T-helper 2 cell treated with Interferon-gamma antibody and Interleukin-4, amounts not matched to agents 100 ng/mL and 5 ng/mL, for 36 hours (primary cell): ENCODE data around the gene TSPEAR. TPM values are rescaled to one million over a fixed set of nuclear protein-coding genes. Genes with fewer than 3 reads are reported as not detected.
"Not testable (repeated sequence)": the region's sequence is repeated elsewhere in the genome, so short reads cannot be mapped to it uniquely, and the experiment has no call there.

Experiments
- intact Hi-C: fragments of 100-400 bp; cut with micrococcal nuclease; formaldehyde crosslinking; loops from one replicate; pipeline ENCODE4 v1.15.1; 2023
- total RNA-seq: library from RNA; stranded (reverse); gene quantifications from 2 replicates; pipeline ENCODE4 v1.2.3, GENCODE V29; 2022

Gene TSPEAR
- total RNA-seq, 1 donor from 2014 or later: not detected

DNA sequence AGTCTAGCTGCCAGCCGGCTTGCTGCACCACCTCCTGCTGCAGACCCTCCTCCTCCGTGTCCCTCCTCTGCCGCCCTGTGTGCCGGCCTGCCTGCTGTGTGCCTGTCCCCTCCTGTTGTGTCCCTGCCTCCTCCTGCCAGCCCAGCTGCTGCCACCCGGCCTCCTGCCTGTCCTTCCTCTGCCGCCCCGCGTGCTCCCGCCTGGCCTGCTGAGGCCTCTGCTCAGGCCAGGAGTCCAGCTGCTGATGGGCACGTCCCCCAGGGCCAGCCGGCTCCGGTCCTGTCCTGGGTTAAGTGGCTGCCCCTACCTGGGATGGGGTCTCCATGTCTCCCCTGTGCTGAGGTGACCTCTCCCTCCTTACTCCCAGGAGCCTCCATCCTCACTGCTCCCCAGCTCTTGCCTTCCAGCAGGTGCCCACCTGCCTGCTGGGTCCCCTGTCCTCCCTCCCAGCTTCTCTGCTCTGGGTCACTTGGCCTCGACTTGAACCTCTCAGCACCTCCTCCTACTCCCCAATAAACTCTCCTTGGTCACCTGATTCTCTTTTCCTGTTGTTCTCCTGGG is 98.6 kb downstream of the TSPEAR start:
- intact Hi-C loops: no loop called here

DNA sequence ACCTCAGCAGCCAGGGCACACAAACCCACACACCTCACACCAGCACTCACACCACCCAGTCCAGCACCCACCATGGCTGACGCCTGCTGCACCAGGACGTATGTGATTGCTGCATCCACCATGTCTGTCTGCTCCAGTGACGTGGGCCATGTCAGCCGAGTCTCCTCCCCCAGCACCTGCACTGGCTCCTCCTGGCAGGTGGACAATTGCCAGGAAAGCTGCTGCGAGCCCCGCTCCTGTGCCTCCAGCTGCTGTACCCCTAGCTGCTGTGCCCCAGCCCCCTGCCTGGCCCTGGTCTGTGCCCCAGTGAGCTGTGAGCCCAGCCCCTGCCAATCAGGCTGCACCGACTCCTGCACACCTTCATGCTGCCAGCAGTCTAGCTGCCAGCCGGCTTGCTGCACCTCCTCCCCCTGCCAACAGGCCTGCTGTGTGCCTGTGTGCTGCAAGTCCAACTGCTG is 99.3 kb downstream of the TSPEAR start, which contains the start of gene KRTAP10-8:
KRTAP10-8 (plus strand) TSS at position 51 of the 458 bp plus-strand sequence; CDS start at position 73, 22 bp downstream.
- intact Hi-C loops: no loop called here

DNA sequence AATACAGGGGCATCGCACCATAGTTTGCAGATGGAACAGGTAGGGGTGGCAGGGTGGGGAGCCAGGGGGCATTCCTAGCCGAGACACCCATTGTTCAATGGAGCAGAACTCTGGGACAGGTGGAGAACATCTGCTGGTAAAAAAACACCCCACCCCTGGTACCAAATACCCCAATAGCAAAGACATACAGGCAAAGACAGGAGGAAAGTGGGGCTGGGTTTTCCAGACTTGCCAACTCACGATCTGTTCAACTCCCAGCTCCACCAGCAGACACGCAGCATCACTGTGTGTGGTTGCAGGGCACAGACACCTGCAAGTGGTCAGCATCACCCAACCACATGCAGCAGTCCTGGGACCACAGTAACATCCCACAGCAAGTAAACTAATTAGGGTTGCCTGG is 99.8 kb downstream of the TSPEAR start:
- intact Hi-C loops: no loop called here

DNA sequence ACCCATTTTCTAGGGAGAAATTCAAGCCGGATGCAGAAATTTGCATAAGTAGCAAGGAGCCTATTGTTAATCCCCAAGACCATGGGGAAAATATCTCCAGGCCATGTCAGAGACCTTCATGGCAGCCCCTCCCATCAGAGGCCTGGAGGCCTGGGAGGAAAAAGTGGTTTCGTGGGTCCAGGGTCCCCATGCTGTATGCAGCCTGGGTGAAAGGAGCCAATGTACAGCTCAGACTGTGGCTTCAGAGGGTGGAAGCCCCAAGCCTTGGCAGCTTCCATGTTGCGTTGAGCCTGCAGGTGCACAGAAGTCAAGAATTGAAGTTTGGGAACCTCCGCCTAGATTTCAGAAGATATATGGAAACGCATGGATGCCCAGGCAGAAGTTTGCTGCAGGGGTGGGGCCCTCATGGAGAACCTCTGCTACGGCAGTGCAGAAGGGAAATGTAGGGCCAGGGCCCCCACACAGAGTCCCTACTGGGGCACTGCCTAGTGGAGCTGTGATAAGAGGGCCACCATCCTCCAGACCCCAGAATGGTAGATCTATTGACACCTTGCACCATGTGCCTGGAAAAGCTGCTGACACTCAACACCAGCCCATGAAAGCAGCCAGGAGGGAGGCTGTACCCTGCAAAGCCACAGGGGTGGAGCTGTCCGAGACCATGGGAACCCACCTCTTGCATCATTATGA is 101.1 kb downstream of the TSPEAR start:
- intact Hi-C loops: not testable (repeated sequence)

DNA sequence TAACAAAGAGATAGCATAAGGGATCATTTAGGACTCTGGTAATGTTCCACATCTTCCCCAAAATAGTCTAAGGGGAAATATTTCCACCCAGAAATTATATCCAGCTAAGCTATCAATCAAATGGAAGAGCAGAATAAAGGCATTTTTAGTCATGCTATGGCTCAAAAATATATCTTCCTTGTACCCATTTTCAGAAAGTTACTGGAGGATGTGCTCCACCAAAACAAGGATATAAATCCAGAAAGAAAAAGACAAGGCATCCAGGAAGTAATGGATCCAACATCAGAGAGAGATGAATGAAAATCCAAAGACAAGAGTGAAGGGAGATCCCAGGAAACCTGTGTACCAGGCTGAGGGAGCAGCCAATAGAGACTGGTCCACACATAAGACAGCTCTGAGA is 102.2 kb downstream of the TSPEAR start:
- intact Hi-C loops: no loop called here

DNA sequence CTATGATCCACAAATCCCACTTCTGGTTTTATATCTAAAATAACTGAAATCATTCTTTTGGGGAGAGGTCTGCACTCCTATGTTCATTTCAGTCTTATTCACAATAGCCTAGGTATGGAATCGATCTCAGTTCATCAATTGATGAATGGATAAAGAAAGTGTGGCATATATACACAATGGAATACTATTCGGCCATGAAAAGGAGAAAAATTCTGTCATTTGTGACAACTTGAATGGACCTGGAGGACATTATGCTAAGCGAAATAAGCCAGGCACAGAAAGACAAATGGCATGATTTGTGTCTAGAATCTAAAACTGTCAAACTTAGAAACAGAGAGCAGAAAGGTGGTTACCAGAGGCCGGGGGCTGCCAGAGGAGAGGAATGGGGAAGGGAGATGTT is 104.9 kb downstream of the TSPEAR start:
- intact Hi-C loops: no loop called here

DNA sequence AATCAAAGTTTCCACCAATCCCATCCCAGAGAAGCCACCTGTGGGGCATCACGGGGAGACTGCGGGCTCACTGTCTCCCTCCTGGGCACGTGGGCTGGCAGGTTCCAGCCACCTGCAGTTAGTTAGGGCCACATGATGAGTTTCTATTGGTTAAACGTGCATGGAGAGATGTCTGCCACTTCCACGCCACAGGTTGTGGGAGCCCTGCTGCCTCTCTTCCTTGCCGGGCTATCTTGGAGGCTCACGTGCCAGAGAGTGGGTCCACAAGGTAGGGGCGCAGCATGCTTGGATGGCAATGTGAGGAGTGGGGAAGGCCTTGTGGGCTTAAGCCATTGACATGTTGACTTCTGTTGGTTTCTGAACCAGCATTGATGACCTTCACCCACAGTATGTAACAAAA is 107.5 kb downstream of the TSPEAR start:
- intact Hi-C loops: no loop called here

DNA sequence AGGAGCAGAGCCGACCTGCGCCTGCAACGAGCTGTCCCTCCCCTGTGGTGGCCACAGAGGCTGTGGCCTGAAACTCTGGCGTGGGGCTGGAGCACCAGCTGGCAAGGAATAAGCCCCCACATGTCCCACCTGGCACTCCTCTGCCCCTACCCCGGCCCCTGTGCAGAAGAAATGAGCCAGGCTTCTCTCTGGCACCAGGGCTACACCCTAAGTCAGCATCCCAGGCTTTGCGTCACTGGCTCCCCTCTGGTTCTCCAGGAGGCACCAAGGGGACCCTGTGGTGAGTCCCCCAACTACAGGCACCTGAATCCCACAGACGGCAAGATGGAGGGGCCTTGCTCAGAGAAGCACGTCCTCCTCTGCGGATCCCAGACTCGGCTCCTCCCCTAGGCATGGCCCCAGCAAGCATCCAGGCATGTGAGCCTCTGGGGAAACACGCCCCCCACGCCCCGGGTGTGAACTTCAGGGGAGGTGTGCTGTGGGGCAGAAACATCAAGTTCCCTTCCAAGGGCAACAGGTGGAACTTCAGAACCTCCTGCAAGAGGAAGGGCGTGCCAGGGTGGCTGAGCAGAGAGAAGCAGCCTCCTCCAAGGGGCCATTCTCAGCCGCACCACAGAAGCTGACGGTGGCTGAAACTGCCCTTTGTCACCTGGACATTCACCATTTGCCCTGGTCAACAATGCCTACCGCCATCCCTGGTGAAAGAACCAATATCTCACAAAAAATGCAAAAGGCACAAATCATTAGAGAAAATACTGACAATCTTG is 108.1 kb downstream of the TSPEAR start:
- intact Hi-C loops: no loop called here

DNA sequence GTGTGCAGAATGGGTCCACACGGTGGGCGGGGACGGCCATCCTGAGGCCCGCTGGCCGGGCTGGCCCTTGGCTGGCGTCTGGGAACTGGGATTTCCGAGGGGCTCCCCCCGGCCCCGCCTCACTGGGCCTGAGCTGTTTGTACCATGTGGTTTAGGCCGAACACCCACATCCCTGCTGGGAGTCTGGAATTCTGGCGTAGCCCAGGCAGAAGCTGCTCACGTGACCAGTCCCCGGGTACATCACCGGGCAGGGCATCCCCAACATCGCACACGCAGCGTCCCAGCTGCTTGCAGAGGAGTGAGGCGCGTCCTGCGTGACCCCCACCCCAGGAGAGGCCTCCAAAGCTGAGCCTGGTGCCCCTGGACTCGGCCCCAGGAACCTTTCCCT is 108.9 kb downstream of the TSPEAR start:
- intact Hi-C loops: no loop called here

DNA sequence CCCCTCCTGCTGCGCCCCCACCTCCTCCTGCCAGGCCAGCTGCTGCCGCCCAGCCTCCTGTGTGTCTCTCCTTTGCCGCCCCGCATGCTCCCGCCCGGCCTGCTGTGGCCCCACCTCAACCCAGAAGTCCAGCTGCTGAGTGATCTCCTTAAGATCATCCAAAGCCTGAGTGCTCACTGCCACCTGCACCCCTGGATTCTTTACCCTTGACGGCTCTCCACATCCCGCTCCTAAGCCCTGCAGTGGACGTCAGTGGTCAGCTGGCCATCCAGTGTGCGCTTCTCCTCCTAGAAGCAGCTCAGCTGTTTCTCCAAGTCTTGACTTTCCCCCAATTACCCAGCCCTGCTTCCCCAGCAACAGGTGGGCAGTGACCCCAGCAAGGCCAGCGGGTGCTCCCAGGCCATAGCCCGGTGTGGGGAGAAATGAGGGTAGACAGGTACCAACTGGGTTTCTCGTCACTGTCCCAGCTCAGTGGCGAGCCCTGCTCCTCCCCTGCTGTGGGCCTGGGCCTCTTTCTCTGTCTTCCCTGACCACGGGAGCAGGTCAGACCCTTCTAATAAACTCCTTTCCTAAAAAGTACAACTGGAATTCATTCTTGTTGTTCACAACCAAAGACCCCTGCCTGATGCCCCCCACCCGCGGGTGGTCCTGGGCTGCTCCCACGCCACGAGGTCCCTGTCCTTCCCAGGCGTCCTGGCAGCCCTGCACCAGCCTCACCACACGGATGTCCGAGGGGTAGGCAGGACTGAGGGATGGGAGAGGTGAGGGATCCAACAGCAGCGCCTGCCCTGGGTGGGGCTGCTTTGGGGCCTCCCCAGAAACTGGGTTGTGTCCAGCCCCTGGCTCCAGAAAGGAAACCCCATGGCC is 109.5 kb downstream of the TSPEAR start:
- intact Hi-C loops: no loop called here

DNA sequence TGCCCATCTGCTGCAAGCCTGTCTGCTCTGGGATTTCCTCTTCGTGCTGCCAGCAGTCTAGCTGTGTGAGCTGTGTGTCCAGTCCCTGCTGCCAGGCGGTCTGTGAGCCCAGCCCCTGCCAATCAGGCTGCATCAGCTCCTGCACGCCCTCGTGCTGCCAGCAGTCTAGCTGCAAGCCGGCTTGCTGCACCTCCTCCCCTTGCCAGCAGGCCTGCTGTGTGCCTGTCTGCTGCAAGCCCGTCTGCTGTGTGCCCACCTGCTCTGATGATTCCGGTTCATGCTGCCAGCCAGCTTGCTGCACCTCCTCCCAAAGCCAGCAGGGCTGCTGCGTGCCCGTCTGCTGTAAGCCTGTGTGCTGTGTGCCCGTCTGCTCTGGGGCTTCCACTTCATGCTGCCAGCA is 110.3 kb downstream of the TSPEAR start:
- intact Hi-C loops: not testable (repeated sequence)

DNA sequence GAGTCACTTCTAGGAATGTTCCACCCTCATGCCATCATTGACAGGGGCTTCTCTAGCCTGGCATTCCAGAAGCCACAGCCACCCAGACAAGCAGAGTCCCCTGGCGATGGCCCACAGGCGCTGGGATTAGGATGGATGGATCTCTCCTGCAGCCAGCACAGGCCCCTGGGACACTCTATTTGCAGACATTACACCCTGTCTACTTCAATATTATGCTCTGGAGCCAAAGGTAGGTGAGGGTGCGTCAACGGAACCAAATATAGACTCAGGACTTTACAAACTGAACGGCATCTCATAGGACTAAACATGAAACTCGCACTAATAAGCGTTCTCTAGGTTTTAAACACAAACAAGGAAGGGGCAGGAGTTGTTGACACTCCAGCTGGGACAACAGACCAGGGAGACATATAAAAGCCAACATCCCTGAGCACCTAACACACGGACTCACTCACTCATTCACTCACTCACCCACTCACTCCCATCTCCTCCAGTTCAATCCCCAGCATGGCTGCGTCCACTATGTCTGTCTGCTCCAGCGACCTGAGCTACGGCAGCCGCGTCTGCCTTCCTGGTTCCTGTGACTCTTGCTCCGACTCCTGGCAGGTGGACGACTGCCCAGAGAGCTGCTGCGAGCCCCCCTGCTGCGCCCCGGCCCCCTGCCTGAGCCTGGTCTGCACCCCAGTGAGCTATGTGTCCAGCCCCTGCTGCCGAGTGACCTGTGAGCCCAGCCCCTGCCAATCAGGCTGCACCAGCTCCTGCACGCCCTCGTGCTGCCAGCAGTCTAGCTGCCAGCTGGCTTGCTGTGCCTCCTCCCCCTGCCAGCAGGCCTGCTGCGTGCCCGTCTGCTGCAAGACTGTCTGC is 111.0 kb downstream of the TSPEAR start, which contains the start of gene KRTAP10-7:
KRTAP10-7 (plus strand) TSS at position 480 of the 861 bp plus-strand sequence; CDS start at position 505, 25 bp downstream.
- intact Hi-C loops: not testable (repeated sequence)

DNA sequence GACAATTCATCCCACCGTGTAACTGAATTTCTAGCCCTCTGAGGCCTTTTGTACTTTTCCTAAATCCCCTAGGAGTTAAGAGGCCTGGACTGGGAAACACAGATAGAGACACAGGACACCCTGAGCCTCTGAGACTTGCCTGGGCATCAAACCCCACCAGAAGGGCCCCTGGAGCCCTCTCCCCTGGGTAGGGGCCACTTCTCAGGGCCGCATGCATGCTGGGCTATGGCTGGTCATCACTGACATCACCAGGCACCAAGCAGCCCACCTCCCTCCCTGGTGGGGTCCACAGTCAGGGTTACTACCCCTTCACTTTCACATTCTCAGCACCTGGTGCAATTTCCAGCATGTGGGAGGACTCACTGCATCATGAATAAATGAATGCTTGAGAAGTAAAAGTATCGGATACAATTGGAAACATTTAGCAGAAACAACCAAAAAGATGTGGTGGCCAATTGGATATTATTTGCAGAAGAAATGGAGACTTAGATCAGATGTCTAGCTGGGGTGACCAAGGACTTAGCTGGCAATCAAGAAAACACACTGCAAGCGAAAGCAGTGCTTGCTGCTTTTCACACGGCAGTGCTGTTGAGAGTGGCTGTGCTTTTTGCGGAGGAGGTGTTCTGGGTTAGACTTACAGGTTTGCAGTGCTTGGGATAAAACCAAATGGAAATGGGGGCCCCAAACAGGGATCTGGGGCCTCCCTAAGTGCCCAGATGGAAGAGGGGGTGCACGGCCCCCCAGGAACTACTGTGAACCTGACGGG is 111.9 kb downstream of the TSPEAR start:
- intact Hi-C loops: no loop called here

DNA sequence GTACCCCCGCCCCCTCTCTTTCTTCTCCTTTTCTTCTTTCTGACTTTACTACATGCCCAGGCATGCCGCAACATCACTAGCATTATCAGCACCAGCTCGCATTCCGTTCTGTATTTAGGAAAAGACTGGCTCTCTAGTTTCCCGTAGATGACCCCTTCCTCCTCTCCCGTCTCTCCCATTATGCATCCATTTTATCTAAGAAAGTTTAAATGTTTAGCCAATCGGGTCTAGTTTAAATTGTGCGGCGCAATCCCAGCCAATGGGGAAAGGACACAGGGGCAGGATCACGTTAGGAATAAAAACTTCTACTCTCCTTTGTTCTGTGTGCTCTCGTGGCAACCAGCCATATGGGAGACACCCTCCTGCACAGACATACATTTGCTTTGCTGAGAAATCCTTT is 113.3 kb downstream of the TSPEAR start:
- intact Hi-C loops: no loop called here

DNA sequence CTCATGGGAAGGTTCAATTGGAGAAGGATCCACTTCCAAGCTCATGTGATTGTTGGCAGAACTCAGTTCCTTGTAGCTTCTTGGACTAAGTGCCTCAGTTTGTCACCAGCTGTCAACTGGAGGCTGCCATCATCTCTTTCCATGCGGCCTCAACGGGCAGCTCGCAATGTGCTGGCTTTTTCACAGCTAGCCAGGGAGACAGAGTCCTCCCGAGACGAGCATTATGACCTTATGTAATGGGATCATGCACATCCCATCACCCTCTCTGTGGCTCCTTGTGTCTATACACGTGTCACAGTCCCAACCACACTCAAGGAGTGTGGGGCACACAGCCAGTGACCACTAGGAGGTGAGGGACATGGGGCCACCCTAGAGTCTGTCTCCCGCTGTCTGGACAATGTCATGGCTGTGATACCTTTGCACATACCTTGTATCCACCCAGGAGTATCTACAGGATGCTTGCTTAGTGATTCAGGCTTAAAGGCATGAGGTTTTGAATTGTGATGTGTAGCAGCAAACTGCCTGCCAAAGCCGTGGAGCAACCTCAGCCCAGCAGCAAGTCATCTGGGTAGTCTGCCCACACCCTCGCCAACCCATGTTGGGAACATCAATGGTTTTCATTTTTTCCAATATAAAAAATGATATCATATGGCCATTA is 115.2 kb downstream of the TSPEAR start:
- intact Hi-C loops: no loop called here

DNA sequence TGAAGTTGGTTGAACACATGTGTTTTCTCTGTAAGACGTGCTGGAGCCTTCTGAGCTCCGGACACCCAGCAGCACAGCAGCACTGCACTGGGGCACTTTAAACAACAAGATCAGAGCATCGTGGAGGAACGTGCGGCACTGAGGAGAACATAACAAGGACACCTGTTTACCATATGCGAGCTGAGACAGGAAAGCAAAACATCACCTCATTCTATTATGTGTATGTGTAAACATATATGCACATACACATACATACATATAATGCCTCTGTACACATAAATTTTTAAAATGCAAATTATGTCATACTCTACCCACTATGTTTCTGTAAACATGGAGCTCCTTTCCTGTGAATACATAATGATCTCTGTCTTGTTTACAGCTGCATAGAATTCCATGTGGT is 115.8 kb downstream of the TSPEAR start:
- intact Hi-C loops: no loop called here

DNA sequence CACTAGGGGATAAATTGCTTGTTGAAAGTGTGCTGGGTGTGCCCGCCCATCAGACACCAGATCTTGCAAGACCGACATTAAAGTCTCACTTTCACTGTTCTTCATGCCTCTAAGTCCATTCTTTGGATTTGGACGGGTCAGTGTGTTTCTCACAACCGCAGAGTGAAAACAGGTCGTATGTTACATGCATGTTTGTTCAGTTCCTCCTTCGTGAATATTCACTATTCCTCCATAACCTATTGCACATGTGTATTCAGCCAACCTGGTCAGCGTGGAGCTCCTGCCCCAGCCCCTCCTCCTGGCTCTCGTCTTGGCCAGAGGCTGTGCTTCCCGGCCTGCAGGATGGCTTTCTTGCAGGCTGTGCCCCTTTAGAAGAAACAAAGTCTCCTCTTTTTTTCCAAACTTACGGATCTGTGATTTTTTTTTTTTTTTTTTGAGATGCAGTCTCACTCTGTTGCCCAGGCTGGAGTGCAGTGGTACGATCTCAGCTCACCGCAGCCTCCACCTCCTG is 116.9 kb downstream of the TSPEAR start:
- intact Hi-C loops: no loop called here

DNA sequence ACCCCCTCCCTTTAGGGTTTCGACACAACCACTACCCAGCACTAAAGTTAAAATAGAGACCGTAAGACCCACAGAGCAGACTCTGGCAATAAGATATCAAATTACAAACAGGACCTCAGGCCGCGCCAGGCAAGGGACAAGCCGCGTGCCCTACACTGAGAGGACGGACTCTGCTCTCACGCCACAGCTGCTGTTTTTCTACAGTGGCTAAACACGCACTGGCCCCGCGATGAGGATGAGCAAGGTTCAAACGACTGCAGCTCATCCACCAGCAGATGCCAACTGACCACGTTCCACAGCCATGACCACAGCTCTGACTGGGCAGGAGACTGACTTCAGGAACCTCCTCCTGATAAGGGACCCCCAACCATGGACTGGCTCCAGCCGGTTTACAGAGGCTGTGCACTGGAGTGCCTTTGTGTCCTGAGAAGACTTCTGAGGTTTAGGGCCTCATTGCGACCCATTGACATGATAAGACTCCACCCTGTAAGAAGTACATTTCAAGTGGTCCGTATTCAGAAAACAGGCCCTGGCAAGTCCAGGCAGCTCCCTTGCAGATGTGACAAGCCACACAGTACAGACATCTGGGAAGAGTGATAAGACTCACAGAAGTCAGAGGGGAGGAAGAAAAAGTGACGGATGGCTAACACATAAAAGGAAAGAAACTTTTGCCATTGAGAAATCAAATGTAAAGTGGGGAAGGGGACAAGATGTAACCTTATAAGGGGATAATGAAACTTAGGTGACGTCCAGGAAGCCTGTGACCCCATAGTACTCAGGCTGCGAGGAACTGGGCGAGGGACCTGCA is 117.6 kb downstream of the TSPEAR start:
- intact Hi-C loops: no loop called here
